HL-60 (cell line): Measurements from ENCODE around the gene CADM2.

Experiments
- CTCF ChIP-seq: IDR thresholded peaks from one replicate; pipeline ENCODE4 v1.5.1; 2011; ENCODE audit warnings: low read length, control low read depth, inconsistent platforms; ENCODE audit not compliant: insufficient read depth
- GABPA ChIP-seq: IDR thresholded peaks from 2 replicates; pipeline ENCODE4 v1.6.1; 2012; ENCODE audit warnings: low read depth
- POLR2AphosphoS5 ChIP-seq: IDR thresholded peaks from 2 replicates; pipeline ENCODE4 v1.6.1; 2012; ENCODE audit warnings: low read depth
- REST ChIP-seq: IDR thresholded peaks from 2 replicates; pipeline ENCODE4 v1.6.1; 2012; ENCODE audit warnings: low read depth; ENCODE audit not compliant: insufficient replicate concordance
- SPI1 ChIP-seq: IDR thresholded peaks from 2 replicates; pipeline ENCODE4 v1.6.1; 2012; ENCODE audit warnings: low read depth, mild to moderate bottlenecking, borderline replicate concordance

DNA sequence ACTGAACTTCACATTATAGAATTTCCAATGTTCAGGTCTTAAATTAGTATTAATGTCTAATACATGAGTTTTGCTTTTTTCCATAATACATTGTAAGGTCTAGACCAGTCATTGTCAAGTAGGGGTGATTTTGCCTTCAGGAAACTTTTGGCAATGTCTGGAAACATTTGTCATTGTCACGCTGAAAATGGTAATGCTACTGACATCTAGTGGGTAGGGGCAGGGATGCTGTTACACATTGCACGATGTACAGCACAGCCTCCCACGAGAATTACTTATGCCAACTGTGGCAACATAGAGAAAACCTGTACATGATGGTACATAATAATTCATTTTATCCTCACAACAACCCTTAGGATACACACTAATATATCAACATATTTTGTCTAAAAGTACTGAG, 384.1 kb downstream of the CADM2 start:
- peak; percentile 21 for TF ChIP-seq CTCF
- TF ChIP-seq GABPA: no peak
- no peak for TF ChIP-seq REST
- no peak for TF ChIP-seq POLR2AphosphoS5
- no peak for TF ChIP-seq SPI1
